ENCODE results near the gene CLCNKB.

CLCNKB gene

DNA sequence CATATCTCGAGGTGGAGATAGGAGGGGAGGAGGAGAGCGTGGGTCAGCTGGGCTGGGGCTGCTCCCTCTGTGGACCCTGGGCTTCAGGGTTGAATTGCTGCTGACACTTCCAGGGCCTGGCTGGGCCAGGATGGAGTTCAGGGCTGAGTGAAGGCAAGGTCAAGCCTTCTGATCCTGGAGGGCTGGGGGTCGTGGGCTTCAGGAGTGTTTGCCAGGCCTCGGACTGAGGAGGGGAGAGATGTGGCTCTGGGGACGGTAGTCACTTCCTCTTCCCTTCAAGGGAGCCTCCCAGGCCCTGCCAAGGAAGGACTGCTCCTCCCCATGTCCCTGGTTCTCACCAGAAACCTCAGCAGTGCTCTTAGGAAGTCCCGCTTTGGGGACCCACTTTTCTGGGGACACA lies 41.9 kb downstream of the CLCNKB start:
- TF ChIP-seq, protein P1, sequence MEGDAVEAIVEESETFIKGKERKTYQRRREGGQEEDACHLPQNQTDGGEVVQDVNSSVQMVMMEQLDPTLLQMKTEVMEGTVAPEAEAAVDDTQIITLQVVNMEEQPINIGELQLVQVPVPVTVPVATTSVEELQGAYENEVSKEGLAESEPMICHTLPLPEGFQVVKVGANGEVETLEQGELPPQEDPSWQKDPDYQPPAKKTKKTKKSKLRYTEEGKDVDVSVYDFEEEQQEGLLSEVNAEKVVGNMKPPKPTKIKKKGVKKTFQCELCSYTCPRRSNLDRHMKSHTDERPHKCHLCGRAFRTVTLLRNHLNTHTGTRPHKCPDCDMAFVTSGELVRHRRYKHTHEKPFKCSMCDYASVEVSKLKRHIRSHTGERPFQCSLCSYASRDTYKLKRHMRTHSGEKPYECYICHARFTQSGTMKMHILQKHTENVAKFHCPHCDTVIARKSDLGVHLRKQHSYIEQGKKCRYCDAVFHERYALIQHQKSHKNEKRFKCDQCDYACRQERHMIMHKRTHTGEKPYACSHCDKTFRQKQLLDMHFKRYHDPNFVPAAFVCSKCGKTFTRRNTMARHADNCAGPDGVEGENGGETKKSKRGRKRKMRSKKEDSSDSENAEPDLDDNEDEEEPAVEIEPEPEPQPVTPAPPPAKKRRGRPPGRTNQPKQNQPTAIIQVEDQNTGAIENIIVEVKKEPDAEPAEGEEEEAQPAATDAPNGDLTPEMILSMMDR (IDR thresholded peaks at IDR 0.05), result no peak

DNA sequence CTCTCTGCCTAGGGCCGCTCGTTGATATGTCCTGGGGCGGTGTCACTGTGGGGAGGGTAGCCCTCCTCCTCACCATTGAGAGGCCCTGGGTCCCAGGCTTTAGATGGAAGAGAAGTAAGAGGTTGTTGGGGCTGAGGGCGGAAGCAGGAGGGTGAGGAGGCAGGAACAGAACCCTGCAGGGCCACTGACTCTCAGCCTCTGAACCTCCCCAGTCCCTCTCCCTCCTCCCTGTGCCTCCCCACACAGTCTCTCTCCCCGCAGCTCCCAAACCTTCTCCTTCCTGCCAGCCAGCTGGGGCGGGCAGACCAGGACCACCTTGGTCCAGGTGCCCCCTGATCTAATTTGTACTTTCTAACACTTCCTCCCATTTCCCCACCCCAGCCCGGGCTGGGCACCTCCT lies 44.2 kb downstream of the CLCNKB start:
- TF ChIP-seq, protein P1 (IDR thresholded peaks at IDR 0.05), result no peak

DNA sequence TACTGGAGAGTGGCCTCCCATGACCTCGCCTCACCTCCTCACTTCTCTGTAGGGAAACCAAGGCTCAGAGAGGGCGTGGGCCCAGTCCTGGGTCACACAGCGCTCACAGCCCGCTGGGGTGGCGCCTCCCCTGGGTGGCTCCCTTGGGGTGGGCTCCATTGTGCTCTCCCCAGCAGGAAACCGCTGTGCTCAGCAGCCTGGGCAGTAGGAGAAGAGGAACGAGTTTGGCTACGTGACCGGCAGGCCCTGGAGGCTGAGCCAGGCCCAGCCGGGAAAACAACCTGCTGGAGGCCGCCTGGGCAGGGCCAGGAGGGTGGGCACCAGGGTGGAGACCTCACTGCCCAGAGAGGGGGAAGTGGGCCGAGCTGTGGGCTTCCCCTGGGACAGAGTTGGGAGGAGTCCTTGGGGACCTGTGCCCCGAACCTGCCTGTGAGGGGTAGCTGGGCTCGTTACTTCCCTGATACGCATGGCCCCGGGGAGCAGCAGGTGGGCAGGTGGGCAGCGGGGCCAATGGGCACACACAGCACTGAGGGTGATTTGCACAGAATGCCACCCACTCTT lies 44.8 kb downstream of the CLCNKB start:
- TF ChIP-seq, protein P1 (IDR thresholded peaks at IDR 0.05), result no peak

DNA sequence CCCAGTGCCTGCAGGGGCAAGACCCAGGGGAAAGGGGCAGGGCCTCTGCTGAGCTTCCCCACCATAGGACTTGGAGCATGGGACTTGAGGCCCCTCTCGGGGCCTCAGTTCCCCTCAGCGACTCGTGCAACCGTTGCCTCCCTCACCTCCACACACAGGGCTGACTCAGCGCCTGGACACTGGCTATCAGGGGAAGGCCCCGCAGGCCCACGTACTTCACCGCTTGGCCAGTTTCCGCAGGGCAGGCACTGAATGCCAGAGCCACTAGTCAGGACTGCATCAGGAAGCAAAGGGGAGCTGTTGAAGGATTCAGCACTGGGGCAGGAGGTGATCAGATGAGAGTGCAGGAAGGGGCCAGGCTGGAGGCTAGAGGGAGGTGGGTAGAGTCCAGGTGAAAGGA lies 45.4 kb downstream of the CLCNKB start:
- TF ChIP-seq, protein P1 (IDR thresholded peaks at IDR 0.05), result no peak

DNA sequence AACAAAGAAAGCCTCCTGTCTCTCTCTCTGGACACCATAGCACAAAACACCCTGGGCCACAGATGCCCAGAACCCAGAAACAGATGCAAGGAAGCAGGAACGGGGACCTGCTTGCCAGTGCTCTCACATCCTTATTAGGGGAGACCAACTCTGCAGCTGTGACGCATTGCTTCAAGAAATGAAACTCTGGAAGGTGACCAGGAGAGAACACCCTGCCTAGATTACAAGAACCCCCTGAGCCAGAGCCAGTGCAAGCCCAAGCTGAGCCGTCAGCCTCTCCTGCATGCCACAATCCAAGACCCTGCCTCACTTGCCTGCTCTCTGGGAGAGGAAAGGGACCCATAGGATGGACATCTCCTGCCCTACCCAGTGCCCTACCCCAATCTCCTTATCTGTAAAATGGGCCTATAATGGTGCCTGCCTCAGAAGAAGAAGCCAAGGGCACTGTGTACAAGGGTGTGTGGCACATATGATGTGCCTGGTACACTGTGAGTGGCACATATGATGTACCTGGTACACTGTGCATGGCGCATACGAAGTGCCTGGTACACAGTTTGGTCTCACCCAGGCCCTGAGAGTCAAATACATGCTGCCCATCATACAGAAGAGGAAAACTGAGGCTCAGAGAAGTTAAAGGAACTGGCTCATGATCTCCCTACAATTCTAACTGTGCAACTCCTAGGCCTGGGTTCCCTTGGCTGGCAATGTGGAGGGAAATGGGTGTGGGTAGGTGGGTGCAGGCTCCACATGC lies 46.7 kb downstream of the CLCNKB start:
- TF ChIP-seq, protein P1 (IDR thresholded peaks at IDR 0.05), result no peak

DNA sequence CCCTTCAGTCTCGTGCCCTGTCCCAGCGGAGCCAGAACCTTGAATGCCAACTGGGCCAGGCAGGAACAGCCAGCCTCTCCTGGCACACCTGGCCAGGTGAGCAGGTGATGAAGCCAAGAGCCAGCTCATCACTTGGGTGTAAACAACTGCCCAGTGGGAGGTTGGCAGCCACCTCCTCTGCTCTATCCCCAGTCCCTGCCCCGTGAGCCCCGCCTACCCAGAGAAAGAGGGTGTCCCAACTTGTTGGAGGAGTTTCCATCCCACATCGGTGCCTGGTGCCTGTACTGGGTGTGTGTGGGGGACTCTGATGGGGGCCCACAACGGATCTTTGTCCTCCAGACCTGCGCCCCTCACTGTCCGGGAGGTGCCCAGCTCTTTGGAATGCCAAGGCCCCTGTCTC lies 47.7 kb downstream of the CLCNKB start:
- TF ChIP-seq, protein P1 (IDR thresholded peaks at IDR 0.05), result no peak

DNA sequence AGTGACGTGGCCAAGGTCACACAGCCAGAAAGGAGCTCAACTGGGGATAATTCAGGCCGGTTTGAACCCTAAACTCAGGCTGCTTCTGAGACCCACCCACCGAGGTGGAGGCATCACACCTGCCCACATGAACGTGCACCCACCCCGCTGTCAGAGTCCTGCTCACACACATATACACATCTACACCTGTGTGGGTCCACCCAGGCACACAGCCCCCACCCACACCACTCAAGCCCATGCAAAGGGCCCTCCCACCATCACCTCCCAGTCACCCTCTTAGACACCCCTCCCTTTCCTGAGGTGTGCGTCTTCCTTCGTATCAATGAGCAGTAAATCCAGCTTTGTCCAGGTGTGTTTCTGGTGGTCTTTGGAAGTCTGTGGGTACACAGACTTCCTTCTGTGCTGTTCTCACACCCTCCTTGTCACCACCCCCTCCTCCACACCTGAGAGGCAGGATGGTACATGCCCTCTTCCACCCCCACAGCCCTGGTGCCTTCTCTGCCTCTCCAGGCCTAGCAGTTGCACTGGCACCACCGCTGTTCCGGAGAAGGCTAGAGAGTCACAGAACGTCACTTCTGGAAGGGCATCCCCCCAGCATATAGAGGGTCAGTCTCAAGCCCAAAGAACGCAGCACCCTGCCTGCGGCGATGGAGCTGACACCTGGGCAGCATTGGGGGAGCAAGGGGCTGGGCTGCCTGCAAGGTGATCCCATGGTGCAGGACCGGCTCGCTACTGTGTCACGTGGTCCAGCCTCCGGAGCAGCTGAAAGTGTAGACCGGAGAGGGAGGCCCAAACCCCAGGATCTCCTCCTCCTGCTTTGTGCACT lies 48.7 kb downstream of the CLCNKB start:
- TF ChIP-seq, protein P1 (IDR thresholded peaks at IDR 0.05), result no peak

Data from LNCAP (cell line).